CD14-positive monocyte (primary cell): ENCODE data around the gene TMEM203. TPM values are rescaled to one million over a fixed set of nuclear protein-coding genes. Genes with fewer than 3 reads are reported as not detected.
A peak's percentile ranks its signal among the peaks of the same experiment; 100 is the strongest.

Experiments used
- DNase-seq, 3 donors: peaks; one replicate each; pipeline ENCODE4 v3.0.0-alpha.2; 2011 to 2022
- H2AFZ ChIP-seq: 2 replicates; pipeline ENCODE4 v1.6.0; 2012; ENCODE audit warnings: mild to moderate bottlenecking, low read depth, low read length, inconsistent platforms; ENCODE audit not compliant: insufficient read depth, poor library complexity, severe bottlenecking
- H3K27ac ChIP-seq, 2 donors: 1 replicate in 1 of 2; 2 replicates in 1 of 2; pipeline ENCODE4 v1.5.1; 2012 to 2013; ENCODE audit warnings: low read length in 2 of 2, control low read depth in 1 of 2, inconsistent platforms in 1 of 2, low read depth in 1 of 2, mild to moderate bottlenecking in 1 of 2
- H3K27me3 ChIP-seq, 2 donors: one replicate each; pipeline versions ENCODE4 v1.6.0 to v1.6.1; 2011 to 2013; ENCODE audit warnings: low read length in 2 of 2; ENCODE audit not compliant: control insufficient read depth in 2 of 2, insufficient read depth in 2 of 2
- H3K36me3 ChIP-seq, 2 donors: replicated peaks in 1 of 2; 1 replicate in 1 of 2; 2 replicates in 1 of 2; pipeline versions ENCODE4 v1.5.1 to v1.6.1; 2012 to 2013; ENCODE audit warnings: low read length in 2 of 2, control low read depth in 1 of 2, inconsistent platforms in 1 of 2, mild to moderate bottlenecking in 1 of 2; ENCODE audit not compliant: insufficient read depth in 2 of 2, control insufficient read depth in 1 of 2
- H3K4me1 ChIP-seq, 2 donors: 1 replicate in 1 of 2; 2 replicates in 1 of 2; pipeline versions ENCODE4 v1.5.1 to v1.6.1; 2012 to 2013; ENCODE audit warnings: low read length in 2 of 2, control low read depth in 1 of 2, inconsistent platforms in 1 of 2, mild to moderate bottlenecking in 1 of 2, moderate library complexity in 1 of 2; ENCODE audit not compliant: insufficient read depth in 2 of 2, control insufficient read depth in 1 of 2
- H3K4me2 ChIP-seq: replicated peaks from 2 replicates; pipeline ENCODE3; 2012; ENCODE audit warnings: low read length, moderate library complexity, mild to moderate bottlenecking; ENCODE audit not compliant: poor library complexity, severe bottlenecking; ENCODE audit errors: extremely low read depth
- H3K4me3 ChIP-seq, 3 experiments: fragments of 200-600 bp in 1 of 3; sonication (generic) in 1 of 3; replicated peaks in 1 of 3; 1 replicate in 2 of 3; 2 replicates in 1 of 3; pipeline ENCODE4 v1.5.1; 2011 to 2013; ENCODE audit warnings: low read length in 3 of 3, mild to moderate bottlenecking in 3 of 3, control low read depth in 2 of 3, low read depth in 2 of 3, inconsistent platforms in 1 of 3, moderate library complexity in 1 of 3
- H3K79me2 ChIP-seq: 2 replicates; pipeline ENCODE4 v1.6.0; 2012; ENCODE audit warnings: mild to moderate bottlenecking, control low read depth, inconsistent platforms, low read length, moderate library complexity; ENCODE audit not compliant: insufficient read depth
- H3K9ac ChIP-seq: 2 replicates; pipeline ENCODE4 v1.6.0; 2017; ENCODE audit warnings: low read length, mild to moderate bottlenecking; ENCODE audit not compliant: insufficient read depth, poor library complexity, severe bottlenecking
- H3K9me3 ChIP-seq, 2 donors: replicated peaks in 1 of 2; 1 replicate in 1 of 2; 2 replicates in 1 of 2; pipeline versions ENCODE4 v1.5.1 to v1.6.1; 2012 to 2013; ENCODE audit warnings: low read length in 2 of 2, control low read depth in 1 of 2; ENCODE audit not compliant: control insufficient read depth in 1 of 2, insufficient read depth in 1 of 2
- H4K20me1 ChIP-seq: 2 replicates; pipeline ENCODE4 v1.6.0; 2012; ENCODE audit warnings: mild to moderate bottlenecking, low read length, control low read depth, moderate library complexity; ENCODE audit not compliant: insufficient read depth
- H3K27ac Mint-ChIP-seq, 7 donors: one replicate each; pipeline ENCODE4 v1.8.0; 2020; ENCODE audit warnings: mild to moderate bottlenecking in 7 of 7, mixed read lengths in 7 of 7, moderate library complexity in 6 of 7, inconsistent platforms in 2 of 7
- H3K27me3 Mint-ChIP-seq, 3 donors: one replicate each; pipeline ENCODE4 v1.8.0; 2021 to 2022; ENCODE audit warnings: low read depth in 3 of 3, mild to moderate bottlenecking in 3 of 3, mixed read lengths in 3 of 3, moderate library complexity in 3 of 3, inconsistent platforms in 1 of 3
- H3K36me3 Mint-ChIP-seq, 2 donors: one replicate each; pipeline ENCODE4 v1.8.0; 2020; ENCODE audit warnings: mixed read lengths in 2 of 2, inconsistent platforms in 1 of 2, mild to moderate bottlenecking in 1 of 2
- H3K4me1 Mint-ChIP-seq: one replicate; pipeline ENCODE4 v1.8.0; 2020; ENCODE audit warnings: mild to moderate bottlenecking, mixed read lengths
- H3K4me3 Mint-ChIP-seq, 2 donors: one replicate each; pipeline ENCODE4 v1.8.0; 2020; ENCODE audit warnings: mild to moderate bottlenecking in 2 of 2, mixed read lengths in 2 of 2, moderate library complexity in 1 of 2
- H3K9me3 Mint-ChIP-seq, 7 donors: one replicate each; pipeline ENCODE4 v1.8.0; 2020 to 2022; ENCODE audit warnings: mixed read lengths in 7 of 7, mild to moderate bottlenecking in 6 of 7, moderate library complexity in 6 of 7, inconsistent platforms in 2 of 7
- CTCF ChIP-seq: fragments of 200-600 bp; IDR thresholded peaks from one replicate; pipeline ENCODE4 v1.8.0; 2022; ENCODE audit warnings: antibody characterized with exemption, mild to moderate bottlenecking
- WGBS: methylation state at CpG from one replicate; pipeline ENCODE4 v1.1.5; 2013; ENCODE audit warnings: missing lambda C conversion rate; ENCODE audit not compliant: insufficient coverage; 5-methylcytosine and 5-hydroxymethylcytosine counted together
- intact Hi-C, 2 donors: fragments of 100-400 bp; cut with micrococcal nuclease; formaldehyde crosslinking; loops; one replicate each; pipeline versions ENCODE4 v1.15.0 to v1.15.1; 2023
- polyA plus RNA-seq, 3 donors: library from polyadenylated mRNA; depleted of rRNA in 1 of 3; unstranded in 2 of 3; stranded (reverse) in 1 of 3; fragments of 300-500 nt in 2 of 3; fragments of >200 nt in 1 of 3; fragmentation: Illumina TruSeq in 2 of 3; gene quantifications; 1 replicate in 2 of 3; 2 replicates in 1 of 3; pipeline ENCODE4 v1.2.3, GENCODE V29; 2012 to 2021

The TMEM203 gene
- polyA plus RNA-seq, 3 donors = 13.1 to 88.1 (median 76.1) TPM

DNA sequence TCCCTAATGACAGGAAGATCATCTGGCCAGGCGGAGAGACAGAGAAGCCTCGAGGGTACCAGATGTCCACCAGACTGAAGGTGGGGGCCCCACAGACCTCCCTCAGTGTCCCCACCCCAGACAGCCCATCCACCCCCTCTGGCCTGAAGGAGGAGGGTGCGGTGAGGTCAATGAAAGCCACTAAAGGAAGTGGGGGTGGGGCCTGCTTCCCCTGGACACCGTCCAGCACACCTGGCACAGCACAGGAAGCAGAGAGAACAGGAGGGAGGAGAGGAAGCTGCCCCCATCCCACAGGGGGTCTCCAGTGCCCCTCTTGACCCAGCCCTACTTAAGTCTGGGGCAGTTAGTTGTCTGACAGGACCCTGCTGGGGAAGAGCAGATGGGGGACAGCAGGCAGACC, 46.8 kb downstream of the TMEM203 start:
- no peak overlapping the region for H3K27ac ChIP-seq
- no peak overlapping the region for H3K9ac ChIP-seq
- Mint-ChIP-seq H3K27ac (no peak overlapping the region), H3K36me3 (no peaks in the 10 kb centered on the region), H3K4me1 (peaks cover 9% of the 10 kb centered on the region), H3K9me3 (peaks cover 0 to 25% (median 8%) of the 10 kb centered on the region in 7 donors), H3K4me3 (peak overlapping the region in 1 of 2 donors; percentile 75), H3K27me3 (peaks cover 71 to 92% (median 87%) of the 10 kb centered on the region in 3 donors)
- TF ChIP-seq CTCF = no peak
- no peaks in the 10 kb centered on the region for H3K79me2 ChIP-seq
- DNase-seq = no peak
- no peaks in the 10 kb centered on the region for H4K20me1 ChIP-seq
- no peak overlapping the region for H3K4me3 ChIP-seq
- no peak overlapping the region for H3K4me2 ChIP-seq
- no peak overlapping the region for H2AFZ ChIP-seq
- WGBS = 0% methylated on average over 1 of the region's 4 CpGs
- H3K4me1 ChIP-seq = peaks cover 7 to 18% of the 10 kb centered on the region in 2 donors
- H3K27me3 ChIP-seq = peaks cover 14 to 82% of the 10 kb centered on the region in 2 donors
- intact Hi-C loops = no loop called here
- H3K9me3 ChIP-seq = peaks cover 6 to 15% of the 10 kb centered on the region in 2 donors
- no peaks in the 10 kb centered on the region for H3K36me3 ChIP-seq

DNA sequence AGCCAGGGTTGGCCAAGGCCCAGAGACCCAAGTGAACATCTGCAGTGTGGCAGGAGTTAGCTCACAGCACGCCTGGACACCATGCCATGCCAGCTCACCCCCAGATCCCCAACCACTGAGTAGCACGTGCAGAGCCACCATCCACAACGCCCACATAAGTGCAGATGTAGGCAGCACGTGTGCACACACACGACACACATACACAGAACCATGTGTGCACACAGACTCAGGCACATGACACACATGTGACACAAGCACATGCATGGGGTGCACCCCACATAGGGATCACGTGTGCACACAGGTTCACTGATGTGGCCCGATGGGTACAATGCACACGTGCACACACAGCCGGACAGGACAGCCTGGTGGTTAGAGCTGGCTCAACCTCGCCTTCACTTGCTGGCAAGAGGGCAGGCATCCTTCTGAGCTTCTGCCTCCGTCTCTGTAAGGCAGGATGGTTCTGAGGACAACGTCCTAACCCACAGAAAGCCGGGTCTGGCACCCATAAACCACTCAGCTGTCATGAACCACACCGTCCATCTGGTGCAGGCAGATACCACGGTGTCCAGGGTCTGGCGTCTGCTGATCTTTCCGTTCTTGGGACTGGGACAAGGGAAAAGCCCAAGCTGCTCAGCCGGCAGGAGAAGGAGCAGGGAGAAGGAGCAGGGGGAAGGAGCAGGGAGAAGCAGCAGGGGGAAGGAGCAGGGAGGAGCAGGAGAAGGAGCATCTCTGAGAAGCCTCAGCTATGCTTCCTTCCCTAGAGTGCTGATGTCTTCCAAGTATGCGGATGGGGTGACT, 47.6 kb downstream of the TMEM203 start:
- Histone ChIP-seq H3K27me3 (peaks cover 11 to 74% of the 10 kb centered on the region in 2 donors), H2AFZ (no peak overlapping the region)
- H3K4me3 Mint-ChIP-seq = peak overlapping the region in 1 of 2 donors; percentile 67

More for the DNA sequence above, 47.6 kb downstream of the TMEM203 start:
- TF ChIP-seq CTCF = no peak
- Mint-ChIP-seq H3K36me3 (no peaks in the 10 kb centered on the region), H3K27ac (peak overlapping the region in 1 of 7 donors; percentile 63), H3K27me3 (peaks cover 64 to 84% (median 81%) of the 10 kb centered on the region in 3 donors), H3K4me1 (peaks cover 3% of the 10 kb centered on the region), H3K9me3 (peaks cover 0 to 21% (median 6%) of the 10 kb centered on the region in 7 donors)
- peaks cover 5 to 10% of the 10 kb centered on the region in 2 donors for H3K4me1 ChIP-seq
- 78% methylated on average over 13 of the region's 19 CpGs for WGBS
- no peaks in the 10 kb centered on the region for H3K79me2 ChIP-seq
- no peak overlapping the region for H3K4me2 ChIP-seq
- no peaks in the 10 kb centered on the region for H3K36me3 ChIP-seq
- no peak overlapping the region for H3K27ac ChIP-seq
- no peaks in the 10 kb centered on the region for H4K20me1 ChIP-seq
- H3K9ac ChIP-seq = no peak overlapping the region
- intact Hi-C loops = no loop called here
- H3K9me3 ChIP-seq = peaks cover 6 to 13% of the 10 kb centered on the region in 2 donors
- no peak overlapping the region for H3K4me3 ChIP-seq
- DNase-seq = no peak
